C4-2B (cell line): ENCODE data around the gene TBX2.

ENCODE experiments used
- CTCF ChIP-seq: fragments of 450-650 bp; conservative IDR thresholded peaks from 2 replicates; pipeline ENCODE4 v1.5.1; 2017; ENCODE audit warnings: mild to moderate bottlenecking
- ZFX ChIP-seq: fragments of 450-650 bp; IDR thresholded peaks from 2 replicates; pipeline ENCODE4 v1.6.1; 2017

- TF ChIP-seq CTCF (no peak), ZFX (no peak)
Observed at GRCh38 chr17:61364463-61364846, 35.2 kb upstream of the TBX2 start.
